A549 treated with Hydrocortisone at 1 μM for 4 hours (cell line): ENCODE results near the gene NUAK2. TPM values are rescaled to one million over a fixed set of nuclear protein-coding genes. Genes with fewer than 3 reads are reported as not detected.

Source experiments
- total RNA-seq: library from RNA; stranded (reverse); fragments of 200-300 nt; extraction: Qiagen RNA extraction; gene quantifications from 5 replicates; pipeline ENCODE4 v1.2.3, GENCODE V29; 2022

The NUAK2 gene
- total RNA-seq, result 25.4 to 29.7 TPM (median 28.4 TPM) in 5 replicates

GRCh38 chr1:205321162-205321958, at the start of gene NUAK2:
Gene NUAK2, minus strand, starts transcription at chr1:205321745. Its CDS starts 117 bp downstream, at chr1:205321628.

GRCh38 chr1:205356440-205357139, 35.0 kb upstream of the NUAK2 start, which contains the start of gene KLHDC8A:
Gene KLHDC8A, minus strand, starts transcription at chr1:205356922. Its CDS starts 13,318 bp downstream, at chr1:205343604.

Other genes starting within 250 kb of the NUAK2 start
- 1.7 to 3.1 TPM (median 2.1 TPM) in 5 replicates for gene TMEM81, start 237.3 kb downstream of the NUAK2 start, total RNA-seq
- 11.2 to 16.5 TPM (median 11.5 TPM) in 5 replicates for gene RBBP5, start 199.8 kb downstream of the NUAK2 start, total RNA-seq
- gene DSTYK, start 110.0 kb downstream of the NUAK2 start, total RNA-seq, result 6.9 to 10.7 TPM (median 8.6 TPM) in 5 replicates
- gene TMCC2, start 93.8 kb downstream of the NUAK2 start, total RNA-seq, result 1.2 to 1.9 TPM (median 1.5 TPM) in 5 replicates
- gene KLHDC8A, start 35.2 kb upstream of the NUAK2 start, total RNA-seq, result 0.55 to 1.2 TPM (median 0.75 TPM) in 5 replicates
- gene LEMD1, start 100.3 kb upstream of the NUAK2 start, total RNA-seq, result not detected in 5 replicates
- 0.03 to 0.06 TPM in 2 of 5 replicates, not detected in the others for gene BLACAT1, start 134.3 kb upstream of the NUAK2 start, total RNA-seq
- gene CDK18, start 182.9 kb upstream of the NUAK2 start, total RNA-seq, result 0.67 to 1.0 TPM (median 0.83 TPM) in 5 replicates